ENCODE measurements around the gene CFAP77. TPM values are rescaled to one million over a fixed set of nuclear protein-coding genes. Genes with fewer than 3 reads are reported as not detected.

CFAP77 gene
- polyA plus RNA-seq, 1 donor from 2014 or later, result not detected

DNA sequence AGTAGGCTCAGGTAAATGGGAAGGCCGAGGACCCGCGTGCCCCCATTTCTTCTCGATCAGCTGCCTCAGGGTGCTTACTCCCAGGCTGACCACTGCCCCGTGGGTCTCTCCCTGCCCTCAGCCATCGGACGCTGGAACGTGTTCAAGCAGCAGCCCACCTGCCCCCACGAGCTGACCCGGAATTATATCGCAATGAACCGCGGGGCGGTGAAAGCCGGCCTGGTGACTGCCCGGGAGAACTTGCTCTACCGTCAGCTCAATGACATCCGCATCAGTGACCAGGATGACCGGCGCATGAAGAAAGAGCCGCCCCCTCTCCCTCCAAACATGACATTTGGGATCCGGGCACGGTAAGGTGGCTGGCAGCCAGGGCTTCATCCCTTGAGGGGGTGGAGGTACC is 89.2 kb downstream of the CFAP77 start:
- Histone ChIP-seq H3F3A (ENCODE audit: insufficient read depth, low read length, poor library complexity, severe bottlenecking) (no peaks in the 10 kb centered on the region), H4K20me1 (ENCODE audit: insufficient read depth) (no peaks in the 10 kb centered on the region), H3K36me3 (ENCODE audit: insufficient read depth, low read length) (no peaks in the 10 kb centered on the region), H2AFZ (ENCODE audit: low read depth, low read length) (no peak overlapping the region), H3K9me3 (ENCODE audit: low read length) (peaks cover 3% of the 10 kb centered on the region), H3K79me2 (replicated peaks; ENCODE audit: insufficient read depth, low read length) (no peaks in the 10 kb centered on the region), H3K9ac (ENCODE audit: low read length) (no peak overlapping the region), H3K4me3 (ENCODE audit: low read length) (no peak overlapping the region), H3K27me3 (ENCODE audit: insufficient read depth, low read depth, low read length) (no peaks in the 10 kb centered on the region), H3K27ac (ENCODE audit: low read length) (no peak overlapping the region), H3K4me2 (ENCODE audit: low read length) (no peak overlapping the region), H3K9me2 (ENCODE audit: insufficient read depth, low read length) (no peaks in the 10 kb centered on the region)
- TF ChIP-seq, protein P1, sequence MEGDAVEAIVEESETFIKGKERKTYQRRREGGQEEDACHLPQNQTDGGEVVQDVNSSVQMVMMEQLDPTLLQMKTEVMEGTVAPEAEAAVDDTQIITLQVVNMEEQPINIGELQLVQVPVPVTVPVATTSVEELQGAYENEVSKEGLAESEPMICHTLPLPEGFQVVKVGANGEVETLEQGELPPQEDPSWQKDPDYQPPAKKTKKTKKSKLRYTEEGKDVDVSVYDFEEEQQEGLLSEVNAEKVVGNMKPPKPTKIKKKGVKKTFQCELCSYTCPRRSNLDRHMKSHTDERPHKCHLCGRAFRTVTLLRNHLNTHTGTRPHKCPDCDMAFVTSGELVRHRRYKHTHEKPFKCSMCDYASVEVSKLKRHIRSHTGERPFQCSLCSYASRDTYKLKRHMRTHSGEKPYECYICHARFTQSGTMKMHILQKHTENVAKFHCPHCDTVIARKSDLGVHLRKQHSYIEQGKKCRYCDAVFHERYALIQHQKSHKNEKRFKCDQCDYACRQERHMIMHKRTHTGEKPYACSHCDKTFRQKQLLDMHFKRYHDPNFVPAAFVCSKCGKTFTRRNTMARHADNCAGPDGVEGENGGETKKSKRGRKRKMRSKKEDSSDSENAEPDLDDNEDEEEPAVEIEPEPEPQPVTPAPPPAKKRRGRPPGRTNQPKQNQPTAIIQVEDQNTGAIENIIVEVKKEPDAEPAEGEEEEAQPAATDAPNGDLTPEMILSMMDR (IDR thresholded peaks at IDR 0.05; ENCODE audit: poor library complexity, severe bottlenecking), result no peak
- TF ChIP-seq SMC3 (conservative IDR thresholded peaks at IDR 0.05; ENCODE audit: poor library complexity) (no peak), EP300 (conservative IDR thresholded peaks at IDR 0.05; ENCODE audit: poor library complexity, severe bottlenecking) (no peak), POLR2AphosphoS5 (IDR thresholded peaks at IDR 0.05) (no peak), EZH2 (IDR thresholded peaks at IDR 0.05; ENCODE audit: borderline replicate concordance, insufficient read depth, low read length, poor library complexity, severe bottlenecking) (no peak)
- TF ChIP-seq, protein P2, sequence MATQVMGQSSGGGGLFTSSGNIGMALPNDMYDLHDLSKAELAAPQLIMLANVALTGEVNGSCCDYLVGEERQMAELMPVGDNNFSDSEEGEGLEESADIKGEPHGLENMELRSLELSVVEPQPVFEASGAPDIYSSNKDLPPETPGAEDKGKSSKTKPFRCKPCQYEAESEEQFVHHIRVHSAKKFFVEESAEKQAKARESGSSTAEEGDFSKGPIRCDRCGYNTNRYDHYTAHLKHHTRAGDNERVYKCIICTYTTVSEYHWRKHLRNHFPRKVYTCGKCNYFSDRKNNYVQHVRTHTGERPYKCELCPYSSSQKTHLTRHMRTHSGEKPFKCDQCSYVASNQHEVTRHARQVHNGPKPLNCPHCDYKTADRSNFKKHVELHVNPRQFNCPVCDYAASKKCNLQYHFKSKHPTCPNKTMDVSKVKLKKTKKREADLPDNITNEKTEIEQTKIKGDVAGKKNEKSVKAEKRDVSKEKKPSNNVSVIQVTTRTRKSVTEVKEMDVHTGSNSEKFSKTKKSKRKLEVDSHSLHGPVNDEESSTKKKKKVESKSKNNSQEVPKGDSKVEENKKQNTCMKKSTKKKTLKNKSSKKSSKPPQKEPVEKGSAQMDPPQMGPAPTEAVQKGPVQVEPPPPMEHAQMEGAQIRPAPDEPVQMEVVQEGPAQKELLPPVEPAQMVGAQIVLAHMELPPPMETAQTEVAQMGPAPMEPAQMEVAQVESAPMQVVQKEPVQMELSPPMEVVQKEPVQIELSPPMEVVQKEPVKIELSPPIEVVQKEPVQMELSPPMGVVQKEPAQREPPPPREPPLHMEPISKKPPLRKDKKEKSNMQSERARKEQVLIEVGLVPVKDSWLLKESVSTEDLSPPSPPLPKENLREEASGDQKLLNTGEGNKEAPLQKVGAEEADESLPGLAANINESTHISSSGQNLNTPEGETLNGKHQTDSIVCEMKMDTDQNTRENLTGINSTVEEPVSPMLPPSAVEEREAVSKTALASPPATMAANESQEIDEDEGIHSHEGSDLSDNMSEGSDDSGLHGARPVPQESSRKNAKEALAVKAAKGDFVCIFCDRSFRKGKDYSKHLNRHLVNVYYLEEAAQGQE (IDR thresholded peaks at IDR 0.05; ENCODE audit: borderline replicate concordance), result no peak

GRCh38 chr9:132500193-132500592 is 90.2 kb downstream of the CFAP77 start:
- TF ChIP-seq EZH2 (IDR thresholded peaks at IDR 0.05; ENCODE audit: borderline replicate concordance, insufficient read depth, low read length, poor library complexity, severe bottlenecking) (no peak), TAF1 (IDR thresholded peaks at IDR 0.05; ENCODE audit: low read depth) (no peak), SMC3 (conservative IDR thresholded peaks at IDR 0.05; ENCODE audit: poor library complexity) (no peak), POLR2AphosphoS5 (IDR thresholded peaks at IDR 0.05) (no peak), RAD21 (conservative IDR thresholded peaks at IDR 0.05) (no peak), EP300 (conservative IDR thresholded peaks at IDR 0.05; ENCODE audit: poor library complexity, severe bottlenecking) (no peak), MXI1 (conservative IDR thresholded peaks at IDR 0.05; ENCODE audit: poor library complexity, severe bottlenecking) (no peak)
- TF ChIP-seq, protein P1 (IDR thresholded peaks at IDR 0.05; ENCODE audit: poor library complexity, severe bottlenecking), result no peak
- TF ChIP-seq, protein P2 (IDR thresholded peaks at IDR 0.05; ENCODE audit: borderline replicate concordance), result no peak

More at GRCh38 chr9:132500193-132500592, 90.2 kb downstream of the CFAP77 start:
- Histone ChIP-seq H4K20me1 (ENCODE audit: insufficient read depth) (no peaks in the 10 kb centered on the region), H3F3A (ENCODE audit: insufficient read depth, low read length, poor library complexity, severe bottlenecking) (no peaks in the 10 kb centered on the region), H3K79me2 (replicated peaks; ENCODE audit: insufficient read depth, low read length) (no peaks in the 10 kb centered on the region), H3K4me2 (ENCODE audit: low read length) (no peak overlapping the region), H3K9me3 (ENCODE audit: low read length) (no peaks in the 10 kb centered on the region), H3K27ac (ENCODE audit: low read length) (no peak overlapping the region), H3K9ac (ENCODE audit: low read length) (no peak overlapping the region), H3K27me3 (ENCODE audit: insufficient read depth, low read depth, low read length) (peaks cover under 1% of the 10 kb centered on the region), H3K9me2 (ENCODE audit: insufficient read depth, low read length) (no peaks in the 10 kb centered on the region), H2AFZ (ENCODE audit: low read depth, low read length) (no peak overlapping the region), H3K4me3 (ENCODE audit: low read length) (no peak overlapping the region), H3K36me3 (ENCODE audit: insufficient read depth, low read length) (no peaks in the 10 kb centered on the region)
